Caki2 (cell line): Measurements from ENCODE around the gene SCD5. TPM values are rescaled to one million over a fixed set of nuclear protein-coding genes. Genes with fewer than 3 reads are reported as not detected.

Experiments
- DNase-seq: peaks from one replicate; pipeline ENCODE4 v3.0.0-alpha.2; 2015; ENCODE audit warnings: low read depth
- in situ Hi-C: cut with HindIII; loops from 2 replicates; pipeline ENCODE4 v1.10.0; 2016; ENCODE audit warnings: low sequenced_read_pairs, low pct_unique_long_range_greater_than_20kb, mixed read lengths
- total RNA-seq: library from RNA; depleted of rRNA; stranded (reverse); fragments of >200 nt; shearing (Covaris generic); gene quantifications from 2 replicates; pipeline ENCODE4 v1.2.3, GENCODE V29; 2014; ENCODE audit warnings: low replicate concordance

The SCD5 gene
- total RNA-seq, 1 experiment from 2014 or later, result 7.2 TPM

GRCh38 chr4:82777857-82778525, 20.6 kb downstream of the SCD5 start:
- in situ Hi-C loops, result no loop called here
- DNase-seq, result no peak

- in situ Hi-C loops, result no loop called here
These were observed 21.6 kb downstream of the SCD5 start for GRCh38 chr4:82776925-82777542.

GRCh38 chr4:82775243-82775642, 23.4 kb downstream of the SCD5 start:
- no peak for DNase-seq
- in situ Hi-C loops, result no loop called here

More at GRCh38 chr4:82776925-82777542, 21.6 kb downstream of the SCD5 start:
- no peak for DNase-seq

GRCh38 chr4:82774711-82775171, 23.9 kb downstream of the SCD5 start:
- DNase-seq, result no peak
- in situ Hi-C loops, result no loop called here

- in situ Hi-C loops, result no loop called here
- DNase-seq, result no peak
These were observed 25.5 kb downstream of the SCD5 start for GRCh38 chr4:82773057-82773456.

GRCh38 chr4:82770607-82771006, 28.0 kb downstream of the SCD5 start:
- no peak for DNase-seq
- in situ Hi-C loops, result no loop called here

- no peak for DNase-seq
- in situ Hi-C loops, result no loop called here
These were observed 33.5 kb downstream of the SCD5 start for GRCh38 chr4:82765134-82765533.

GRCh38 chr4:82761229-82761628, 37.4 kb downstream of the SCD5 start:
- in situ Hi-C loops, result no loop called here

GRCh38 chr4:82758701-82759685, 39.6 kb downstream of the SCD5 start:
- in situ Hi-C loops, result no loop called here

More at GRCh38 chr4:82761229-82761628, 37.4 kb downstream of the SCD5 start:
- DNase-seq, result no peak

GRCh38 chr4:82756061-82756460, 42.5 kb downstream of the SCD5 start:
- in situ Hi-C loops, result no loop called here
- no peak for DNase-seq

More at GRCh38 chr4:82758701-82759685, 39.6 kb downstream of the SCD5 start:
- DNase-seq, result no peak

GRCh38 chr4:82755650-82756049, 42.9 kb downstream of the SCD5 start:
- in situ Hi-C loops, result no loop called here
- DNase-seq, result no peak

- in situ Hi-C loops, result no loop called here
- DNase-seq, result no peak
These were observed 44.0 kb downstream of the SCD5 start for GRCh38 chr4:82754513-82755165.

GRCh38 chr4:82753725-82754410, 44.7 kb downstream of the SCD5 start:
- in situ Hi-C loops, result no loop called here
- no peak for DNase-seq

GRCh38 chr4:82753238-82753637, 45.4 kb downstream of the SCD5 start:
- DNase-seq, result no peak
- in situ Hi-C loops, result no loop called here

GRCh38 chr4:82748810-82749470, 49.7 kb downstream of the SCD5 start:
- no peak for DNase-seq
- in situ Hi-C loops, result no loop called here

GRCh38 chr4:82747686-82748575, 50.7 kb downstream of the SCD5 start:
- in situ Hi-C loops, result no loop called here
- DNase-seq, result no peak
